Fibroblast of pulmonary artery (primary cell): ENCODE data around the gene CGNL1.
A peak's percentile ranks its signal among the peaks of the same experiment; 100 is the strongest.

ENCODE experiments used
- DNase-seq: peaks from one replicate; pipeline ENCODE4 v3.0.0-alpha.2; 2010; ENCODE audit warnings: low read depth
- H3K4me3 ChIP-seq: replicated peaks from 2 replicates; pipeline ENCODE4 v1.5.1; 2011; ENCODE audit warnings: low read depth, mild to moderate bottlenecking, control low read depth, low read length, moderate library complexity
- TF ChIP-seq, protein P1 (sequence below): IDR thresholded peaks from 2 replicates; pipeline ENCODE4 v1.5.1; 2011; ENCODE audit warnings: mild to moderate bottlenecking, control low read depth, low read length, inconsistent platforms; ENCODE audit errors: missing control alignments

Gene CGNL1

DNA sequence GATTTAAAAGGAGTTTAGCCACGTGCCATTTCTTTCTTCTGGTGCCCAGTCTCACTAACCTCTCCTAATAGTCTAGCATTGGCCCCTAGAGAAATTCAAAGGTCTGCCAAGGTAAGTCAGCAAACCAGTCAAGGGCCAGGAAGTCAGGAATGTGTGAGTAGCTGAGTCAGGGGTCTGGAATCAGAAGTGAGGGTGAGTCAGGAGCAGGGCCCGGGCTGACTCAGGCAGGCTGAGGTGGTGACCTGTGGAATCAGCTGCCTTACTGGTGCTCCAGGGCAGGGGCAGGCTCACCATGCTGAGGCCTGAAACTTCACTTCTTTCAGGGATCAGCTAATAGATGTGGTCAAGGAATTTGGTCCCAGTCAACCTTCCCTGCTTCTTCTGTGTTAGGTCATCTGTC, 109.6 kb downstream of the CGNL1 start:
- H3K4me3 ChIP-seq = no peak overlapping the region
- DNase-seq = peak; percentile 76
- TF ChIP-seq, protein P1, sequence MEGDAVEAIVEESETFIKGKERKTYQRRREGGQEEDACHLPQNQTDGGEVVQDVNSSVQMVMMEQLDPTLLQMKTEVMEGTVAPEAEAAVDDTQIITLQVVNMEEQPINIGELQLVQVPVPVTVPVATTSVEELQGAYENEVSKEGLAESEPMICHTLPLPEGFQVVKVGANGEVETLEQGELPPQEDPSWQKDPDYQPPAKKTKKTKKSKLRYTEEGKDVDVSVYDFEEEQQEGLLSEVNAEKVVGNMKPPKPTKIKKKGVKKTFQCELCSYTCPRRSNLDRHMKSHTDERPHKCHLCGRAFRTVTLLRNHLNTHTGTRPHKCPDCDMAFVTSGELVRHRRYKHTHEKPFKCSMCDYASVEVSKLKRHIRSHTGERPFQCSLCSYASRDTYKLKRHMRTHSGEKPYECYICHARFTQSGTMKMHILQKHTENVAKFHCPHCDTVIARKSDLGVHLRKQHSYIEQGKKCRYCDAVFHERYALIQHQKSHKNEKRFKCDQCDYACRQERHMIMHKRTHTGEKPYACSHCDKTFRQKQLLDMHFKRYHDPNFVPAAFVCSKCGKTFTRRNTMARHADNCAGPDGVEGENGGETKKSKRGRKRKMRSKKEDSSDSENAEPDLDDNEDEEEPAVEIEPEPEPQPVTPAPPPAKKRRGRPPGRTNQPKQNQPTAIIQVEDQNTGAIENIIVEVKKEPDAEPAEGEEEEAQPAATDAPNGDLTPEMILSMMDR = no peak

GRCh38 chr15:57486833-57487232, 110.5 kb downstream of the CGNL1 start:
- no peak overlapping the region for H3K4me3 ChIP-seq
- TF ChIP-seq, protein P1 = no peak
- no peak for DNase-seq

DNA sequence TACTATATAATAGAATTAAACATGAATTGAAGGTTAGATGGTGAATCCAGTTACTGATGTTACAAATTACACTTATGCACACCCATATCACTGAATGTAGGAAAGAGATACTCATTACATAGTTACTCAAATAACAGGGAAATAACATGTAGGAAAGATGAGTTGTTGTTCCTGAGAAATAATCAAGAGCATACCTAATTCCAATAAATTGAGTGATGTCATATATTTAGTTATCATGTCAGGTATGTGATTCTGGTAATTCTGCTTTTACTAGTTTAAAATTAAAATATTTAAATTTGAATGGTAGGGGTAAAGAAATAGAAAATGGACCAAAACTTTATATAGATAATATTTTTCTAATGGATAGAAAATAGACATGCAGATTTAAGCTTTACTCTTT, 112.8 kb downstream of the CGNL1 start:
- TF ChIP-seq, protein P1 = no peak
- DNase-seq = no peak
- no peak overlapping the region for H3K4me3 ChIP-seq

DNA sequence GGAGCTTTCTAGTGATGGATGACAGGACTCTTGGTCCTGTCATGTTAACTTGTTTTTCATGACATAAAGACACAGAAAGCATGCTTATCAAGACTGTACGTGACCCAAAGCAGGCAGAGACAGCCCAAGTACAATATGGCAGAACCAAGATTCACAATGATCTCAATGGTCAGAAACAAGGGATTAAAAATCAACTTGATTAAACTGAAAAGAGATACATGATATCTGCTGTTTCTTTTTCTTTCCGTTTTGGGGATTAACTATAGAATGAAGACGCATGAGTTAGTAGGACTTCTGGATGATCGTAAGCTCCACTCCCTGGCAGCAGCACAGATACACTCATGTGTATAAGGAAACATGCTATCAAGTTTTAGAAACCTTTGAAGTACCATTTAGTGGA, 117.0 kb downstream of the CGNL1 start:
- TF ChIP-seq, protein P1 = no peak
- no peak overlapping the region for H3K4me3 ChIP-seq
- no peak for DNase-seq

DNA sequence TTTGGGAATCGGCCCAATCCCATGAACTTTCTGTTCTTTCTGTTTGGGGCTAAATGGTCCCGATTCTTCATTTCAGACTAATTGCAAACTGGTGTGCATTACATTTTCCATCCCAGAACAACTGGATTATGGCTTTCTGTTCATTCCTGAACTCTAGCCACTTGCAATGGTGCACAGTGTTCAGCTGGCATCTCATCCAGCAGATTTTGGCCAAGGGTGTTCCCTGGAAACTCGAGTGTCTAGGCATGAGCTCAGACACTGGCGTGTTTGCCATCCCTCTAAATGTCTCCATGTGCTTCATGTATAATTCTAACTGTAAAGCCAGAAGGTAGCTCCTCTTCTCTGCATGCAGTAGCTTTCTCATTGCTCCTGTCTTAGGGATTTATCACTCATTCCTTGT, 118.3 kb downstream of the CGNL1 start:
- DNase-seq = no peak
- TF ChIP-seq, protein P1 = no peak
- no peak overlapping the region for H3K4me3 ChIP-seq

DNA sequence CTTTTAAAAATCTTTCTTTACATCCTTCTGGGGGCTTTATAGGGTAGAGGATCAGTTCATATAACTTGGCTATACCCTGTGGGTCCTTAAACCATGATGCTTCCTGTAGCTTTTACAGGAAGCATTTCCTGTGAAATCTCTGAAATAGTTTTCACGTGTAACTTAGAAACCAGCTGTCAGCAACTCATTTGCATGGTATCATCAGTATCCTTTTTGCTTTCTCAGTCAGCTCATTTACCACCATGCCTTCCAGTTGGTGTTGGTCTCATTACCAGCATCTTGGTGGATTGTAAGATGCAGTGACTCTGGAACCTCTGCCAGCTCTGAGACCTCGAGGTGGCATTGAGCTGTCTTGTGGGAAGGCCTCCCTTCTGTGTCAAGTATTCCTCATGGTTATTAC, 118.7 kb downstream of the CGNL1 start:
- no peak for DNase-seq
- TF ChIP-seq, protein P1 = no peak
- H3K4me3 ChIP-seq = no peak overlapping the region

- no peak overlapping the region for H3K4me3 ChIP-seq
- DNase-seq = peak; percentile 64
- TF ChIP-seq, protein P1 = no peak
These were observed 119.4 kb downstream of the CGNL1 start for GRCh38 chr15:57495554-57496165.
